Mesothelial cell of epicardium (in vitro differentiated cells): ENCODE data around the gene NEIL3. TPM values are rescaled to one million over a fixed set of nuclear protein-coding genes. Genes with fewer than 3 reads are reported as not detected.

ENCODE experiments used
- DNase-seq, 2 experiments: peaks; one replicate each; pipeline ENCODE4 v3.0.0; 2021; ENCODE audit warnings: low spot score in 2 of 2; ENCODE audit not compliant: unreplicated experiment in 2 of 2
- H3K27ac Mint-ChIP-seq: 2 replicates; pipeline ENCODE4 v1.8.0; 2021; ENCODE audit warnings: mixed read lengths
- H3K27me3 Mint-ChIP-seq: 2 replicates; pipeline ENCODE4 v1.8.0; 2021; ENCODE audit warnings: low read depth, mixed read lengths
- H3K36me3 Mint-ChIP-seq: 2 replicates; pipeline ENCODE4 v1.8.0; 2021; ENCODE audit warnings: mixed read lengths
- H3K4me1 Mint-ChIP-seq: 2 replicates; pipeline ENCODE4 v1.8.0; 2021; ENCODE audit warnings: mixed read lengths
- H3K4me3 Mint-ChIP-seq: 2 replicates; pipeline ENCODE4 v1.8.0; 2021; ENCODE audit warnings: mild to moderate bottlenecking, moderate library complexity, mixed read lengths
- H3K9me3 Mint-ChIP-seq: 2 replicates; pipeline ENCODE4 v1.8.0; 2021; ENCODE audit warnings: mixed read lengths
- total RNA-seq: library from RNA; stranded (reverse); gene quantifications from 3 replicates; pipeline ENCODE4 v1.2.1, GENCODE V29; 2021
- TF ChIP-seq, protein P1 (sequence below): fragments of 200-600 bp; sonication (generic); IDR thresholded peaks from one replicate; pipeline ENCODE4 v1.5.0; 2021; ENCODE audit warnings: antibody characterized with exemption; ENCODE audit not compliant: unreplicated experiment

Gene NEIL3
- total RNA-seq, 1 donor from 2014 or later = 6.2 TPM

DNA sequence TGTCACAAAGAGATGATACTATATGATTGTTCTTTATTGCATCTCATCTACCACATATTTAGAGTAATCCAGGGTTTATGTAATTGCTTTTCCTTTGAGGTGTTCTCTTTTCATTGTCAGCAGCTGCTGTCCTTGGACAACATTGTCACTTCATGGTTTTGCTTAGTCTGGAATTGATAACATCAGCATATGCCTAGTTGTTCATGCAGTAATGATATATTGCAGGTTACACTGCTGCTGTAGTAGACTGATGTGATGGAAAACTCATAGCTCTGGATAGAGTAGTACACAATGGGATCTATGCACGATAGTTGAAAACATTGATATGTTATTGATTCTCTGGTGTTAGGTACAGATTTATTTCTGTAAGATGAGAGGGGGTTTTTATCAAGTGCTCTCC is 13.7 kb downstream of the NEIL3 start:
- TF ChIP-seq, protein P1, sequence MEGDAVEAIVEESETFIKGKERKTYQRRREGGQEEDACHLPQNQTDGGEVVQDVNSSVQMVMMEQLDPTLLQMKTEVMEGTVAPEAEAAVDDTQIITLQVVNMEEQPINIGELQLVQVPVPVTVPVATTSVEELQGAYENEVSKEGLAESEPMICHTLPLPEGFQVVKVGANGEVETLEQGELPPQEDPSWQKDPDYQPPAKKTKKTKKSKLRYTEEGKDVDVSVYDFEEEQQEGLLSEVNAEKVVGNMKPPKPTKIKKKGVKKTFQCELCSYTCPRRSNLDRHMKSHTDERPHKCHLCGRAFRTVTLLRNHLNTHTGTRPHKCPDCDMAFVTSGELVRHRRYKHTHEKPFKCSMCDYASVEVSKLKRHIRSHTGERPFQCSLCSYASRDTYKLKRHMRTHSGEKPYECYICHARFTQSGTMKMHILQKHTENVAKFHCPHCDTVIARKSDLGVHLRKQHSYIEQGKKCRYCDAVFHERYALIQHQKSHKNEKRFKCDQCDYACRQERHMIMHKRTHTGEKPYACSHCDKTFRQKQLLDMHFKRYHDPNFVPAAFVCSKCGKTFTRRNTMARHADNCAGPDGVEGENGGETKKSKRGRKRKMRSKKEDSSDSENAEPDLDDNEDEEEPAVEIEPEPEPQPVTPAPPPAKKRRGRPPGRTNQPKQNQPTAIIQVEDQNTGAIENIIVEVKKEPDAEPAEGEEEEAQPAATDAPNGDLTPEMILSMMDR = no peak
- Mint-ChIP-seq H3K4me3 (no peak overlapping the region), H3K36me3 (peaks cover 19% of the 10 kb centered on the region), H3K4me1 (peaks cover 48% of the 10 kb centered on the region), H3K9me3 (peaks cover 25% of the 10 kb centered on the region), H3K27me3 (no peaks in the 10 kb centered on the region), H3K27ac (no peak overlapping the region)
- DNase-seq = no peak

DNA sequence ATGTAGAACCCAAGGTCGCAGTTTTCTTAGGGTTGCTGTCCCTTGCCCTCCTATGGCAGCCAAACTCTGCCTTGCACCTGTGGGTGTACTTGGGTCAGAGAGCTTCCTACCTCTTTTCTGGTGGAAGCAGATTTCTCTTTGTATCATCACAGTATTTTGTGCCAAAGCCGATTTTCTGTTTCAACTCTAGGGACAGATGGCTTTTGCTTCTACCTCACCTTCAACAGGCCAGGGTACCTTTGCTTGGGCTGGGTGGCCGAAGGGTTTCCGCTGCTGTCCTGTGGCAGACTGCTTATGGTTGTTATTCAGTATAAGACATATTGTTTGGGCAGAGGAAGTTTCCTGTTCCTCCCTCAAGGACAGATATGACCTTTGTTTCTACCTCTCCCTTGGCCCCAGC is 22.4 kb downstream of the NEIL3 start:
- DNase-seq = no peak
- H3K27ac Mint-ChIP-seq = no peak overlapping the region
- H3K4me1 Mint-ChIP-seq = peaks cover 29% of the 10 kb centered on the region
- TF ChIP-seq, protein P1 = no peak
- no peaks in the 10 kb centered on the region for H3K27me3 Mint-ChIP-seq
- H3K4me3 Mint-ChIP-seq = no peak overlapping the region
- H3K9me3 Mint-ChIP-seq = peaks cover 40% of the 10 kb centered on the region
- peaks cover 38% of the 10 kb centered on the region for H3K36me3 Mint-ChIP-seq

DNA sequence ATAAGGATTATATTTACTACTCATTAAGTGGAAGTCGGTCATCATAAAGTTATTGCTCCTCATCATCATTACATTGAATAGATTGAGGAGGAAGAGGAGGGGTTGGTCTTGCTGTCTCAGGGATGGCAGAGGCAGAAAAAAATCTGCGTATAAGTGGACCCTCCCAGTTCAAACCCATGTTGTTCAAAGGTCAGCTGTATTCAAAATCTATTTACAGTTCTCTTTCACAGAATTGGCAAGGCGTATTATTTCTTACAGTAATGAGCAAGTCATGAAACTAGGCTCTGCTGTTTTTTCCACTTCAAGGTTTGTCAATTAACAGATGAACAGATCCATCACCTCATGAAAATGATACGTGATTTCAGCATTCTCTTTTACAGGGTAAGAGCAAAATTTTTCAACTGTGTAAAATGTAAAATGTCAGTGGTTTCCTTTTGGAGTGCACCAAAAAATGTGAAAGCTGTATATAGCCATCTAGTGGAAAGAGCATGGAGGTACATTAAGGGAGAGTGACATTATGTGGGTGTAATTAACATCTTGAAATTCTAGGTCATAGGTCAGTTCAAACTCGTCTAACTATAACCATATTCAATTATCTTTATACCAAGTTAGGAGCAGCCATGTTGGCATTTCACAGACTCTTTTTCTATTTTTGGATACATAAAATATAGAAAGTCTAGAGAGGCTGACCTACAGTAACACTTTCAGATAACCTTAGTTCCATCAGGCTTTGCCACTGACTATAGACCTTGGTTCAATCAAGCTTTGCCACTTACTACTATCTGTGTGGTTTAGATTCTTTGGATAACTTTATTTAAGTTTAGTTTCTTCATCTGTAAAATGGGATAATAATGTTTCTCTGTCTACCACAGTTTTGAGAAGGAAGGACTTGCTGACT is 30.1 kb downstream of the NEIL3 start:
- H3K27ac Mint-ChIP-seq = no peak overlapping the region
- DNase-seq = no peak
- H3K36me3 Mint-ChIP-seq = peaks cover 1% of the 10 kb centered on the region
- H3K27me3 Mint-ChIP-seq = no peaks in the 10 kb centered on the region
- TF ChIP-seq, protein P1 = peak; percentile 64
- H3K4me1 Mint-ChIP-seq = peaks cover 32% of the 10 kb centered on the region
- no peaks in the 10 kb centered on the region for H3K9me3 Mint-ChIP-seq
- H3K4me3 Mint-ChIP-seq = no peak overlapping the region

DNA sequence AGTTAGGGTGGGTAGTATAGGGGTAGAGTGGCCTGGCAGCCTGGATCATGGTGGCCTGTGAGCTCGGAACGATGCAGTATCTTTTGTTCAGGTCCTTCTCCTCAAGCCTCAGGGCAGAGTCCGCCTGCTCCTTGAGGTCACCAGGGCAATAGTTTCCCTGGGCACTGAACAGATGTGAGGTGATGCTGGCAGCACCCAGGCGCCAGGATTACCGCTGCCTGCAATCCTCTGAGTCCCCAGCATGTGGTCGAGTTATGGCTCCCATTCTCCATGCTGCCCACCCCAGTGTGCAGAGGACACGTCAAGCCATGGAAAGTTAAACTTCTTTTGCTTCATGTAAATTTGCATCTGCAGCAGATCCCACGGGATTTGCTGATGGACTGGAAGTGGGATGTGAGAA is 38.7 kb downstream of the NEIL3 start:
- Mint-ChIP-seq H3K27me3 (no peaks in the 10 kb centered on the region), H3K36me3 (peaks cover 26% of the 10 kb centered on the region)
- DNase-seq = no peak

DNA sequence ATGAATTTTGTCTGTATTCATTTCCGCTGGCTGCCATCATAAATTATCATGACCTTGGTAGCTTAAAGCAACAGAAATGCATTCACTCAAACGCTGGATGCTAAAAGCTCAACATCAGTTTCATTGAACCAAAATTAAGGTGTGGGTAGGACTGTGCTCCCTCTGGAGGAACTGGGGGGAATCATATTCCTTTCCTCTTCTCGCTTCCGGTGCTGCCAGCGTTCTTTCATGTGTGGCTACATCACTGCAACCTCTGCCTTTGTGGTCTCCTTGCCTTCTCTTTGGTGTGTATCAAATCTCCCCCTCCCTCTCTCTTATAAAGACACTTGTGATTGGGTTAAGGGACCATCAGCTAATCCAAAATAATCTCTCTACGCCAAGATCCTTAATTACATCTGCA is 39.5 kb downstream of the NEIL3 start:
- no peak for DNase-seq
- TF ChIP-seq, protein P1 = no peak
- H3K36me3 Mint-ChIP-seq = peaks cover 27% of the 10 kb centered on the region
- H3K4me1 Mint-ChIP-seq = peaks cover 10% of the 10 kb centered on the region
- no peaks in the 10 kb centered on the region for H3K27me3 Mint-ChIP-seq
- no peak overlapping the region for H3K27ac Mint-ChIP-seq
- H3K9me3 Mint-ChIP-seq = peaks cover 5% of the 10 kb centered on the region
- H3K4me3 Mint-ChIP-seq = no peak overlapping the region

More for the DNA sequence above, 38.7 kb downstream of the NEIL3 start:
- Mint-ChIP-seq H3K9me3 (peaks cover 5% of the 10 kb centered on the region), H3K4me3 (no peak overlapping the region), H3K27ac (no peak overlapping the region), H3K4me1 (peaks cover 10% of the 10 kb centered on the region)
- TF ChIP-seq, protein P1 = no peak
